Kasumi-1 (cell line): ENCODE results near the gene ACTL6B.

Source experiments
- DNase-seq, 2 experiments: peaks; one replicate each; lab custom pipeline; 2025; lab: John Stamatoyannopoulos, UW

Gene ACTL6B

DNA sequence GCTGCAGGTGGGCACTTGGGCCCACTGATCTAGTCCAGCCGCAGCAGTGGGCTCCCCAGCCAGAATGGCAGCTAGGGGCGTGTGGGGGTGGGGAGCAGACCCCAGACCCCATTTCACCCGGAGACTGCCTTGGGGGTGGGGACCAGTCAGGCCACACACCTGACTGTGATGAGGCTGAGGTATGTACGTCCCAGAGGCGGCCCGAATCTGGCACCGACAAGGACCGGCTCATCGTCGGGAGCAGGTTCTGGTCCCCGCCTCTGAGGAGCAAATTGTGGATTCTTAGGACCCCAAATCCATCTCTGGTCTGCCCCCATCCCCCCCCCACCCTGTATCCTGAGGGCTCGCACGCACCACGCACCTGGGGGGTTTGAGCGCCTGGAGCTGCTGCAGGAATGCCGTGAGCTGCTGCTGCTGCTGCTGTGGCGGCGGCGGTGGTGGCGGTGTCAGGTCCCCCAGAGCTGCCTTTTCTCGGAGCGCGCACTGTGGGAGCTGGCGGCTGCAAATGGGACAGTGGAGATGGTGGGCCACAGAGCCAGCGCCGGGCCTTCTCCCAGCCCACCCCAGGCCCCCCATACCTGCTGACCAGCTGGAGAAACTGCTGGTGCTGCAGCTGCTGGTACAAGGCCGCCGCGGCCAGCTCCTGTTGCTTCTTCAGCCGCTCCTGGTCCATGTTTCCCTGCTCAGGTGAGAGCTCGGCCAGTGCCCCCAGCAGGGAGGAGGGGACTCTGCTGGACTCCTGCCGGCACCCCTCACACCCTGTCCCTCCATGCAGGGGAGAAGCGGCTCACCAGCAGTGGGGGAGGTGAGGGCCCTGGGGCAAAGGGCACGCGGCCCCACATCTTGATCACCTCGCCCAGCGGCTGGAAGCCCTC lies 27.6 kb upstream of the ACTL6B start:
- no peak for DNase-seq

DNA sequence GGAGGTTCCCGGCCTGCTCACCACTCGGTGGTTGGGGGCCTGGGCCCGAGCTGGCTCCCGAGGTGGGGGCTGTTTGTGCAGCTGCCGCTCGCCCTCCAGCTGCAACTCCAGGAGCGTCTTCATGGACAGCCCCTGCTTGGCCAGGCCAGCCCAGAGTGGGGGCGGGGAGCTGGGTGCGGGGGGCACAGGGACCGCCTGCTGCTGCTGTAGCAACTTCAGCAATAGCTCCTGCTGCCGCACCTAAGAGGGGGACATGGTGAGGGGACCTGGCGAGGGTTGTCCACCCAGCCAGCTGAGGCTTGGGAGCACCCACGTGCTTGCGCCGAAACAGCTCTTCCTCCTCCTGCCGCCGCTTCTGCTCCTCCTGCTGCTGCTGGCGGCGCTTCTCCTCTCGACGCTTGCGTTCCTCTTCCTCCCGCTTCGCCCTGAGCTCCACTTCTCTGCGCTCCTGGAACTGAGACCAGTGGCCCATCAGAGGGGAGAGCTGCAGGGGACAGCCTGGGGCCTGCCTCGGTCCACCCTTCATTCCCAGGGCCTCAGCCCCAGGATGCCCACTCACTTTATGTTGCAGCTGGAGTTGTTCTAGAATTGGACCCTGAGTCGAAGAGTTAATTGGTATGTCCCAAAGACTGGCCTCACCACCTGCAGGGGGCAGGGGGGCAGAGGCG lies 26.9 kb upstream of the ACTL6B start:
- no peak for DNase-seq

GRCh38 chr7:100682228-100682741 lies 26.0 kb upstream of the ACTL6B start:
- DNase-seq, result no peak

DNA sequence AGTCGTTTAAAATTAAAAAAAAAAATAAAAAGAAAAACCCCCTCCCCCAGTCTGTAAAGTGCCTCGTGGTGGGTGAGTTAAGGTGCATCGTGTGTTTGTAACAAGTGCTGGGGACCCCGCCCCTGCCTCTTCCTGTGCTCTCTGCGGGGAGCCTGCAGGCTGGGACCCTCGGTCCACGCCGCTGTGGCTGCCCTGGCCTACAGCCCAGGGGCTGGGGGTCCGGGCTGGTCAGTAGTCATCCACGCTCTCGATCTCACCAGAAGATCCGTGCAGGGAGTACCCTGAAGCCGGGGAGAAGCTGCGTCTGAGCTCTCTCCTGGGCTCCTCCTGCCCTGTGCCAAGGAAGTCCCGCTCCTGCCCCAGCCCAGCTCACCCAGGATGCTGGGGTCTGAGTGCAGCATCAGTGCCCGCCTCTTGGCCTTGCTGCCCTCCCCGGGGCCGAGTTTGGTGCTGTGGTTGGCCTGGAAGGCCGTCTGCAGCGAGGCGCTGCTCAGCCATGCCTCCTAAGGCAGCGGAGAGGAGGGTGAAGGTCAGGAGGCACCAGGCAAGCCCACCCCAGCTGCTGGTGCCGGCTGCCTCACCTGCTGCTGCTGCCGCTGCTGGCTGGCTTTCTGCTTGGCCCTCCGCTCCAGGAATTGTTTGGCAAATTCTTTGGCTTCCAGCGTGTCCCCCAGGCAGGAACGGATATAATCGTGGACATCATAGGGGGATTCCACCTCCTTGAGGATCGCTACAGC lies 25.4 kb upstream of the ACTL6B start:
- DNase-seq, result no peak

DNA sequence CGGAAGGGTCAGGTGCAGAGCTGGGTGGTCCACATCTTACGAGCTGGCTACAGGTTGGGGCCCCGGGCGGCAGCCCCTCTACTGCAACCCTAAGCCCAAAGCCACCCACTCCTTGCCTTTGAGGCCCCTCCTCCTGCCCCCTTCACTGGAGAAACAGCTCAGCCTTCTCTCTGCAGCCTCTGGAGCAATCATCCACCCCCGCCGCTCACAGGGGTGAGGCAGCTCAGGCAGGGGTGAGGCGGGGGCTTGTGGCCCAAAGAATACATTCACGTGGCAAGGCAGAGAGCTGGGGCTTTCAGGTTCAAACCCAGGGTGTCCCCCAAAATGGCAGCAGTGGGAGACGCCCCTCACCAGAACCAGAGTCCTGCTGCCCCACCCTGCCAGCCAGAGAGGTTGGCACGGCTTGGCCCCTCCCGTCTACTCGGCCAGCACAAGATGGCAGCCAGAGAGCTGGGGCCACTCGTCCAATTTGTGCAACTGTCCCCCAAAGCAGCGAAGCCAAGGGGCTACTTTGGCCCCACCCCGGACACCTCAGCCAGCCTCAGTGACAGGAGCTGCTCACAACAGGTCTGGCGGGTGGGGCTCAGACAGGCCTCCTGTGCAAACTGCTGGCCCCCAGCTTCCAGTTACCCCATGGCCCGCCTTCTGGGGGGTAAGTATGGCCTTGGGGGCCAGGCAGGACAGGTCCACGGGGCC lies 24.5 kb upstream of the ACTL6B start:
- DNase-seq, result no peak

DNA sequence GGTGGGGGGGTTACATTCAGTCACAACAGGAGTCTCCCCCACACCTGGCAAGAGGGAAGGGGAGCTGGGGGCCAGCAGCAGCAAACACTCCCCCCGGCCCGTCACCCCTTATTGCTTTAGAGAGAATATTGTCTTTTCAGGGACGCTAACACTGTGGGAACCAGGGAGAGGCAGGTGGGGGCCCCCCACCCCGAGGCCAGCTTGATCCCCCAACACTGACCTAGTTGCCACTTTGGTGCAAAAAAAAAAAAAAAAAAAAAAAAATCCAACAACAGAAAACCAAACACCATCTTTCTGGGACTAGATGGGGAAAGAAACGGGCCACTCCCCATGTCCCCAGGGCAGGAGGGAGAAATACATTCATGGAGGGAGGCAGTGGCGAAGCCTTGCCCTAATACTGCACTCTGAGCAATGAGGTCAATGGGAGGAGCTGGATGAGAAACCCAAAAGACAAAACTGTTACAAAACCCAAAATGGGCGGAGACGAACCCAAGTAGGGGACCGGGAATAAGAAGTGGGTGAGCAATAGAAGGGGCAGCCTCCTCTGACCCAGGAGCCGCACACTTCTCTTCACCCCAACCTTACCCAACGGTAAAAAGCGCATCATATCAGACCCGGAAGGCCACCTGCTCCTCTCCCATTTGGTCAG lies 23.8 kb upstream of the ACTL6B start:
- DNase-seq, result peak in 1 of 2 experiments; percentile 15

DNA sequence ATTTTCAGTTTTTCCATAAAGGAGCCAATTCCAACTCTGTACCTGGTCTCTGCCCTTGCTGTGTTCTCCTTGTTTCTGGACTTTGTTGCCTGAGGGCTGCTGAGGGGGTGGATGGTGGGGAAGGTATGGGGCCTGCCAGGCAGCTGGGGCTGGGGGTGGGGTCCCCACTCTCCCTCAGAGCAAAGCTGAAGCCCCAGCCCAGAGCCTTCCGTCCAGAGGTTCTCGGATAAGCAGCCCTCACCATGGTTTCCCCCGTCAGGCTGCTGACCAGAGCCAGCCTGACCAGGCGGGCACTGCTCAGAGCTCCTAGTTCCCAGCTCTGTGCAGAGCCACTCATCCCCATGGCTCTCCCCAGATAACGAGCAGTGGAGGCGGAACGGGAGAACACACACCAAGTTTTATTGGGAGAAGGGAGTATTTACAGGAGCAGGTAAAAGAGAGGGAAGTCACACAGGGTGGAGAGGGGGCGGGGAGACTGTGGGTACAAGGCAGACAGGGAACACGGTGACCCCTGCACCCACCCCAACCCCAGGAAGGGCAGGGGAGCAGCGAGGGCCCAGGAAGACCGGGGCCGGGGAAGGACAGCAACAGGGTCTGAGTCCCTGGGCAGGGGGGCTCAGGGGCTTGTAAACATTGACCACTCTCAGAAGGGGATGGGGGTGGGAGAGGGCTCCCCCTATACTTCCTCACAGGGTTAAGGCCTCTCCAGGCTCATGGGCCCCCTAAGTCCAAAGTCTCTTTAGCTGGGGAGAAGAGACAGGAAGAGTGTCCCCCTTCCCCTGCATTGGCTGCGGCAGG lies 23.1 kb upstream of the ACTL6B start:
- DNase-seq, result no peak

DNA sequence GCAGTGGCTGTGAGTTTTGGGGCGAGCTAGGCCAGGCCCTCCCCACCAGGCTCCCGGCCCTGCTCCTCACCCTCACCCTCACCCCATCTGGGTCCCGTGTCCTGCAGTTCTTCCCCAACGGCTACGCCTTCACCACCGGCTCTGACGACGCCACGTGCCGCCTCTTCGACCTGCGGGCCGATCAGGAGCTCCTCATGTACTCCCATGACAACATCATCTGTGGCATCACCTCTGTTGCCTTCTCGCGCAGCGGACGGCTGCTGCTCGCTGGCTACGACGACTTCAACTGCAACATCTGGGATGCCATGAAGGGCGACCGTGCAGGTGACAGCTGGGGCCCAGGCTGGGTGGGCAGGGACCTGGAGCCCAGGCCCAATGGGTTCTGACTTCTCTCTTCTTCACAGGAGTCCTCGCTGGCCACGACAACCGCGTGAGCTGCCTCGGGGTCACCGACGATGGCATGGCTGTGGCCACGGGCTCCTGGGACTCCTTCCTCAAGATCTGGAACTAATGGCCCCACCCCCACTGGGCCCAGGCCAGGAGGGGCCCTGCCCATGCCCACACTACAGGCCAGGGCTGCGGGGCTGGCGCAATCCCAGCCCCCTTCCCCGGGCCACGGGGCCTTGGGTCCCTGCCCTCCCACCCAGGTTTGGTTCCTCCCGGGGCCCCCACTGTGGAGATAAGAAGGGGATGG lies 22.2 kb upstream of the ACTL6B start:
- DNase-seq, result no peak

DNA sequence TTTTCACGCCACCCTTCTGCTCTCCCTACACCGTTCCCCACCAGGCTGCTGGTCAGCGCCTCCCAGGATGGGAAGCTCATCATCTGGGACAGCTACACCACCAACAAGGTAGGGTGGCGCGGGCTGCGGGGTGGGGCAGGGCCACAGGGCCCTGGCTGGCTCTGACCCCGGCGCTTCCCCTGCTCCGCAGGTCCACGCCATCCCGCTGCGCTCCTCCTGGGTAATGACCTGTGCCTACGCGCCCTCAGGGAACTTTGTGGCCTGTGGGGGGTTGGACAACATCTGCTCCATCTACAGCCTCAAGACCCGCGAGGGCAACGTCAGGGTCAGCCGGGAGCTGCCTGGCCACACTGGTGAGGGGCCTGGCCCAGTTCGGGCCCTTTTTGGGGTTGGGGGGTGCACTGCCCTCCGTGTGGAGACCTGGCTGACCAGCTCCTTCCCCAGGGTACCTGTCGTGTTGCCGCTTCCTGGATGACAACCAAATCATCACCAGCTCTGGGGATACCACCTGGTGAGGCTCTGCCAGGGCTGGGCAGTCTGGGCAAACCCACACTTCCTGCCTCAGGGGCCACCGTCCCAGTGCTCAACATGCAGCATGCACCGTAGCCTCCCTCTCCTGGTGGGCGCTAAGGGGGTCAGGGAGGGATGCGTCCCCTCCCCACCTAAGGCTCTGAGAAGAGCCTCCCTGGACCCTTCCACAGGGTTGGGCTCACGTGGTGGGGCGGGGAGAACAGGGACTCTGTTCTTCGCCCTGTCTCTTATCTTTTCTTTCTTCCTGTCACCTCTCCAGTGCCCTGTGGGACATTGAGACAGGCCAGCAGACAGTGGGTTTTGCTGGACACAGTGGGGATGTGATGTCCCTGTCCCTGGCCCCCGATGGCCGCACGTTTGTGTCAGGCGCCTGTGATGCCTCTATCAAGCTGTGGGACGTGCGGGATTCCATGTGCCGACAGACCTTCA lies 21.3 kb upstream of the ACTL6B start:
- DNase-seq, result no peak

DNA sequence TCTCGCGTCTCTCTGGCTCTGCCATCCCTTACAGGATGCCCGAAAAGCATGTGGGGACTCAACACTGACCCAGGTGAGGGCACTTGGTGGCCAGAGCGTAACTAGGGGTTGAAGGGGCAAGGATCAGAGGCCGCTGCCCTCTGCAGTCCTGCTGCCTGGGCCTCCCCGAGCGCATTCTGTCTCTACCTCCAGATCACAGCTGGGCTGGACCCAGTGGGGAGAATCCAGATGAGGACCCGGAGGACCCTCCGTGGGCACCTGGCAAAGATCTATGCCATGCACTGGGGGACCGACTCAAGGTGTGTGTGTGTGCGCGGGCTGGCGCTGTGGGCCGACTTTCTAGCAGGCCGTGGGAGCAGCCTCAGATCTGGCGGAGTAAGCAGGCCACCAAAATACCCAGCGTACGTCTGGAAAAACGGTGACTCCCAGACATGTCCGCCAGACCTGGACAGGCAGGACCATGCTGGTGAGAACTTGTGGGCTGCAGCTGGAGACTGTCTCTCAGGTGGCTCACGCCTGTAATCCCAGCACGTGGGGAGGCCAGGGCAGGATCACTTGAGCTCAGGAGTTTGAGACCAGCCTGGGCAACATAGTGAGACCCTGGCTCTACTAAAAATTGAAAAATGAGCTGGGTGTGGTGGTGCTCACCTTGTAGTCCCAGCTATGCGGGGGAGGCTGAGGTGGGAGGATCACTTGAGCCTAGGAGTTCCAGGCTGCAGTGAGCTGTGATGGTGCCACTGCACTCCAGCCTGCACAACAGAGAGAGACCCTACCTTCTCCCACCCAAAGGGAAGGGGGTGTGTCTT lies 20.5 kb upstream of the ACTL6B start:
- DNase-seq, result no peak

DNA sequence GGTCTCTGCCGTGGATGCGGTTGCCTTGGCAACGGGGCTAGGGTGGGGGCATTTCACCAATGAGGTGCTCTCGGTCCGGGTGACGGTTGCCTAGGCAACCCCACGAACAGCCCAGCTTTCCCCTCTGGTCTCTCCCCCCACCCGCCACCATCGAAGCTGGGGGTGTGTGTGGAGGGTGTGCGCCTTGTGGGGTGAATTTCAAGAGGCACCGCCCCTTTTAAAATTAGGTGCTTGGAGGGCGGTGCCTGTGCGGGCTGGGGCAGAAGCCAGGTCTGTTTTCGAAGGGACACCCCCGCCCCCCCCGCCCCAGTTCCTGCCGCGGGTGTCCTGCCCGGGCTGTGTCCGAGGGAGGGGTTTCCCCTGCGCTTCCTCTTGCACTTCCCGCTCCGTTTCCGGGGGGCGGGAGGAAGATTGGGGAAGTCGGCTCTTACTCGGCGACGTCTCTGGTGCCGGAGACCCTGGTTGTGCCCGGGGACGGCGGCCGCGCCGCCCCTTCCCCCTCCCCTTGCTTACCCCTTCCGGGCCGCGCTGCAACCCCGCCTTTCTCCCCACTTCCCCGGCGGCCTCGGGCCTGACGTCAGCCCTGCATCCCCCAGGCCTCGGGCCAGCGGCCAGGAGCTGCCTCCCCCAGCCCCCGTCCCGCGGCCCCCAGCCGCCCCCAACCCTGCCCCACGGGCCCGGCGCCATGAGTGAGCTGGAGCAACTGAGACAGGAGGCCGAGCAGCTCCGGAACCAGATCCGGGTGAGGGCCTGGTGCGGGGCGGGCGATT lies 19.5 kb upstream of the ACTL6B start:
- peak; percentile 66 to 80 for DNase-seq

- DNase-seq, result no peak
Measured at GRCh38 chr7:100675105-100675451, 18.8 kb upstream of the ACTL6B start.

- DNase-seq, result peak in 1 of 2 experiments; percentile 11
Measured at GRCh38 chr7:100674411-100675104, 18.3 kb upstream of the ACTL6B start.

GRCh38 chr7:100673942-100674410 lies 17.7 kb upstream of the ACTL6B start:
- peak in 1 of 2 experiments; percentile 42 for DNase-seq

GRCh38 chr7:100673302-100673941 lies 17.2 kb upstream of the ACTL6B start, which contains the start of gene GNB2:
Gene GNB2, plus strand, starts transcription at chr7:100673740. Its CDS starts 2,526 bp downstream, at chr7:100676266.
- DNase-seq, result peak; percentile 94
